GM23338 (cell line): Measurements from ENCODE around the gene RAP1GAP. TPM values are rescaled to one million over a fixed set of nuclear protein-coding genes. Genes with fewer than 3 reads are reported as not detected.

Experiments used
- ATAC-seq: fragments of 200-7000 bp; cut with Tn5 transposase; 3 replicates; pipeline ENCODE4 v1.9.1; 2020
- DNase-seq: peaks from one replicate; pipeline ENCODE4 v3.0.0-alpha.2; 2015; ENCODE audit warnings: low spot score
- H2AFZ ChIP-seq: fragments of 200-600 bp; sonication (generic); 2 replicates; pipeline ENCODE4 v1.8.0; 2016; ENCODE audit warnings: antibody characterized with exemption, mild to moderate bottlenecking, moderate library complexity
- H3F3A ChIP-seq: fragments of 200-600 bp; sonication (generic); replicated peaks from 2 replicates; pipeline ENCODE4 v1.8.0; 2017; ENCODE audit warnings: antibody characterized with exemption, mixed run types, low read depth
- H3K27ac ChIP-seq: fragments of 200-600 bp; sonication (generic); 2 replicates; pipeline ENCODE4 v1.6.1; 2016; ENCODE audit warnings: low read depth
- H3K27me3 ChIP-seq: fragments of 200-600 bp; sonication (generic); 2 replicates; pipeline ENCODE4 v1.8.0; 2016; ENCODE audit warnings: mild to moderate bottlenecking, mixed run types, moderate library complexity; ENCODE audit not compliant: insufficient read depth
- H3K36me3 ChIP-seq: fragments of 200-600 bp; sonication (generic); 2 replicates; pipeline ENCODE4 v1.8.0; 2016; ENCODE audit warnings: mild to moderate bottlenecking; ENCODE audit not compliant: insufficient read depth
- H3K4me1 ChIP-seq: fragments of 200-600 bp; sonication (generic); 2 replicates; pipeline ENCODE4 v1.8.0; 2016; ENCODE audit warnings: mild to moderate bottlenecking, moderate library complexity; ENCODE audit not compliant: insufficient read depth
- H3K4me2 ChIP-seq: fragments of 200-600 bp; sonication (generic); 2 replicates; pipeline ENCODE4 v1.7.1; 2017; ENCODE audit warnings: mixed run types
- H3K4me3 ChIP-seq: fragments of 200-600 bp; sonication (generic); 2 replicates; pipeline ENCODE4 v1.6.1; 2016; ENCODE audit warnings: mixed run types
- H3K79me2 ChIP-seq: fragments of 200-600 bp; sonication (generic); replicated peaks from 2 replicates; pipeline ENCODE4 v1.8.0; 2017; ENCODE audit warnings: mild to moderate bottlenecking; ENCODE audit not compliant: insufficient read depth
- H3K9me2 ChIP-seq: fragments of 200-600 bp; sonication (generic); 2 replicates; pipeline ENCODE4 v1.8.0; 2017; ENCODE audit not compliant: insufficient read depth
- H4K20me1 ChIP-seq: fragments of 200-600 bp; sonication (generic); replicated peaks from 2 replicates; pipeline ENCODE4 v1.8.0; 2017; ENCODE audit warnings: mild to moderate bottlenecking; ENCODE audit not compliant: insufficient read depth
- H3K27ac Mint-ChIP-seq: 2 replicates; pipeline ENCODE4 v1.8.0; 2020; ENCODE audit warnings: inconsistent platforms, mild to moderate bottlenecking, moderate library complexity, mixed read lengths
- H3K27me3 Mint-ChIP-seq: 3 replicates; pipeline ENCODE4 v1.8.0; 2022; ENCODE audit warnings: low read depth, mild to moderate bottlenecking, moderate library complexity, mixed read lengths, inconsistent platforms; ENCODE audit not compliant: insufficient read depth, poor library complexity
- H3K36me3 Mint-ChIP-seq: 3 replicates; pipeline ENCODE4 v1.8.0; 2021; ENCODE audit warnings: low read depth, mild to moderate bottlenecking, inconsistent platforms, moderate library complexity, mixed read lengths
- H3K4me1 Mint-ChIP-seq: 3 replicates; pipeline ENCODE4 v1.8.0; 2020; ENCODE audit warnings: mild to moderate bottlenecking, inconsistent platforms, mixed read lengths
- H3K4me3 Mint-ChIP-seq: 3 replicates; pipeline ENCODE4 v1.8.0; 2021; ENCODE audit warnings: moderate library complexity, mild to moderate bottlenecking, inconsistent platforms, mixed read lengths
- H3K9me3 Mint-ChIP-seq: 3 replicates; pipeline ENCODE4 v1.8.0; 2020; ENCODE audit warnings: moderate library complexity, mild to moderate bottlenecking, inconsistent platforms, mixed read lengths
- CREB1 ChIP-seq: fragments of 250-450 bp; sonication (Bioruptor Pico); IDR thresholded peaks from 2 replicates; pipeline ENCODE4 v1.5.0; 2020; ENCODE audit warnings: low read depth, mild to moderate bottlenecking, moderate library complexity
- EZH2 ChIP-seq: fragments of 200-600 bp; sonication (generic); IDR thresholded peaks from one replicate; pipeline ENCODE4 v1.8.0; 2017; ENCODE audit warnings: antibody characterized with exemption, mild to moderate bottlenecking, low read depth; ENCODE audit not compliant: unreplicated experiment
- EZH2phosphoT487 ChIP-seq: fragments of 200-600 bp; sonication (generic); IDR thresholded peaks from one replicate; pipeline ENCODE4 v1.8.1; 2018; ENCODE audit warnings: antibody characterized with exemption; ENCODE audit not compliant: unreplicated experiment
- JUNB ChIP-seq: IDR thresholded peaks from one replicate; pipeline ENCODE4 v1.6.1; 2016; ENCODE audit warnings: antibody characterized with exemption; ENCODE audit not compliant: unreplicated experiment
- NANOG ChIP-seq: IDR thresholded peaks from 2 replicates; pipeline ENCODE4 v1.6.1; 2016; ENCODE audit warnings: antibody characterized with exemption, borderline replicate concordance
- POLR2AphosphoS5 ChIP-seq: IDR thresholded peaks from 2 replicates; pipeline ENCODE4 v1.6.1; 2016; ENCODE audit warnings: antibody characterized with exemption, low read depth
- STAT1 ChIP-seq: IDR thresholded peaks from one replicate; pipeline ENCODE4 v1.6.1; 2016; ENCODE audit warnings: antibody characterized with exemption; ENCODE audit not compliant: unreplicated experiment
- ZNF114 ChIP-seq: fragments of 250-450 bp; sonication (Bioruptor Pico); IDR thresholded peaks from 2 replicates; pipeline ENCODE4 v1.5.0; 2020; ENCODE audit warnings: mild to moderate bottlenecking, moderate library complexity
- ZNF331 ChIP-seq: fragments of 250-450 bp; sonication (Bioruptor Pico); IDR thresholded peaks from 2 replicates; pipeline ENCODE4 v1.5.0; 2020; ENCODE audit warnings: low read depth, mild to moderate bottlenecking, moderate library complexity
- polyA plus RNA-seq: library from polyadenylated mRNA; unstranded; fragments of >200 nt; fragmentation: Nextera tagmentation; extraction: Ambion mirVana; gene quantifications from 2 replicates; pipeline ENCODE4 v1.2.1, GENCODE V29; 2016
- total RNA-seq: library from RNA; depleted of rRNA; stranded (reverse); fragments of >200 nt; shearing (Covaris generic); gene quantifications from 2 replicates; pipeline ENCODE4 v1.2.3, GENCODE V29; 2014
- TF ChIP-seq, protein P1 (sequence below): fragments of 250-450 bp; sonication (Bioruptor Pico); IDR thresholded peaks from 2 replicates; pipeline ENCODE4 v1.5.0; 2020; ENCODE audit warnings: mild to moderate bottlenecking, moderate library complexity
- TF ChIP-seq, protein P2 (sequence below): IDR thresholded peaks from 2 replicates; pipeline ENCODE4 v1.6.1; 2016; ENCODE audit warnings: antibody characterized with exemption
- TF ChIP-seq, protein P3 (sequence below): IDR thresholded peaks from one replicate; pipeline ENCODE4 v1.6.1; 2018; ENCODE audit warnings: antibody characterized with exemption; ENCODE audit not compliant: unreplicated experiment
- TF ChIP-seq, protein P4 (sequence below), 2 experiments: fragments of 200-600 bp in 1 of 2; sonication (generic) in 1 of 2; conservative IDR thresholded peaks; 2 replicates each; pipeline versions ENCODE4 v1.5.1 to v1.6.1; 2016 to 2017; ENCODE audit warnings: antibody characterized with exemption in 2 of 2, low read depth in 2 of 2, mild to moderate bottlenecking in 2 of 2, moderate library complexity in 1 of 2

RAP1GAP gene
- total and polyA plus RNA-seq, 2 experiments from 2014 or later = 4.3 to 6.6 TPM

DNA sequence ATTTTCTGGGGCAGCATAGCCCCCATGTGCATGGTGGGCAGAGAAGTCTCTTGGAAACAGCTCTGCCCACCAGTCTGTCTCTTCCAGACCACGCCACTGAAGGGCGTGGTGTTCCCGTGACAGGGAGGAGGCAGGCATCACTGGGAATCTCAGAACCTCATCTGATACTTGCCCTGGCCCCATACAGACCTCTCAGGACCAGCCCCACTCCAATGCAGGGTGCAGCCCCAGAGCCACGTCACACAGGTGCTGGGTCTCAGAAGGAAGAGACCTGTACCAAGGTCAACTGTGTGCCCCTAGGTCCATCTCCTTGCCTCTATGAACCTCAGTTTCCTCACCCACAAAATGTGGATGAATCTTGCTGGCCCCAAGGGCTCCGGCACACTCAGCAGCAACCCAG is 7.3 kb downstream of the RAP1GAP start:
- H3K27me3 Mint-ChIP-seq = peaks cover 20% of the 10 kb centered on the region
- no peak for ATAC-seq

More for the DNA sequence above, 7.3 kb downstream of the RAP1GAP start:
- no peak overlapping the region for H2AFZ ChIP-seq
- H4K20me1 ChIP-seq = no peaks in the 10 kb centered on the region
- H3K27ac ChIP-seq = no peak overlapping the region
- no peaks in the 10 kb centered on the region for H3K36me3 Mint-ChIP-seq
- 0 out of 2 replicates have a peak, but pooled peaks cover 4% of the 10 kb centered on the region for H3F3A ChIP-seq
- no peaks in the 10 kb centered on the region for H3K36me3 ChIP-seq
- H3K4me1 ChIP-seq = no peaks in the 10 kb centered on the region; the same call in 1 of the 2 replicates
- H3K27ac Mint-ChIP-seq = no peak overlapping the region
- no peak for DNase-seq
- H3K79me2 ChIP-seq = no peaks in the 10 kb centered on the region
- H3K9me3 Mint-ChIP-seq = no peaks in the 10 kb centered on the region
- no peaks in the 10 kb centered on the region for H3K9me2 ChIP-seq
- H3K4me1 Mint-ChIP-seq = peaks cover 19% of the 10 kb centered on the region
- H3K4me2 ChIP-seq = no peak overlapping the region
- no peak overlapping the region for H3K4me3 Mint-ChIP-seq
- peaks cover 15% of the 10 kb centered on the region for H3K27me3 ChIP-seq
- no peak overlapping the region for H3K4me3 ChIP-seq
- TF ChIP-seq ZNF331 (CRISPR knock-in tag) (no peak), EZH2 (no peak), STAT1 (no peak), NANOG (no peak), EZH2phosphoT487 (no peak), POLR2AphosphoS5 (no peak), CREB1 (CRISPR knock-in tag) (no peak), ZNF114 (CRISPR knock-in tag) (no peak), JUNB (no peak)
- TF ChIP-seq, protein P1, sequence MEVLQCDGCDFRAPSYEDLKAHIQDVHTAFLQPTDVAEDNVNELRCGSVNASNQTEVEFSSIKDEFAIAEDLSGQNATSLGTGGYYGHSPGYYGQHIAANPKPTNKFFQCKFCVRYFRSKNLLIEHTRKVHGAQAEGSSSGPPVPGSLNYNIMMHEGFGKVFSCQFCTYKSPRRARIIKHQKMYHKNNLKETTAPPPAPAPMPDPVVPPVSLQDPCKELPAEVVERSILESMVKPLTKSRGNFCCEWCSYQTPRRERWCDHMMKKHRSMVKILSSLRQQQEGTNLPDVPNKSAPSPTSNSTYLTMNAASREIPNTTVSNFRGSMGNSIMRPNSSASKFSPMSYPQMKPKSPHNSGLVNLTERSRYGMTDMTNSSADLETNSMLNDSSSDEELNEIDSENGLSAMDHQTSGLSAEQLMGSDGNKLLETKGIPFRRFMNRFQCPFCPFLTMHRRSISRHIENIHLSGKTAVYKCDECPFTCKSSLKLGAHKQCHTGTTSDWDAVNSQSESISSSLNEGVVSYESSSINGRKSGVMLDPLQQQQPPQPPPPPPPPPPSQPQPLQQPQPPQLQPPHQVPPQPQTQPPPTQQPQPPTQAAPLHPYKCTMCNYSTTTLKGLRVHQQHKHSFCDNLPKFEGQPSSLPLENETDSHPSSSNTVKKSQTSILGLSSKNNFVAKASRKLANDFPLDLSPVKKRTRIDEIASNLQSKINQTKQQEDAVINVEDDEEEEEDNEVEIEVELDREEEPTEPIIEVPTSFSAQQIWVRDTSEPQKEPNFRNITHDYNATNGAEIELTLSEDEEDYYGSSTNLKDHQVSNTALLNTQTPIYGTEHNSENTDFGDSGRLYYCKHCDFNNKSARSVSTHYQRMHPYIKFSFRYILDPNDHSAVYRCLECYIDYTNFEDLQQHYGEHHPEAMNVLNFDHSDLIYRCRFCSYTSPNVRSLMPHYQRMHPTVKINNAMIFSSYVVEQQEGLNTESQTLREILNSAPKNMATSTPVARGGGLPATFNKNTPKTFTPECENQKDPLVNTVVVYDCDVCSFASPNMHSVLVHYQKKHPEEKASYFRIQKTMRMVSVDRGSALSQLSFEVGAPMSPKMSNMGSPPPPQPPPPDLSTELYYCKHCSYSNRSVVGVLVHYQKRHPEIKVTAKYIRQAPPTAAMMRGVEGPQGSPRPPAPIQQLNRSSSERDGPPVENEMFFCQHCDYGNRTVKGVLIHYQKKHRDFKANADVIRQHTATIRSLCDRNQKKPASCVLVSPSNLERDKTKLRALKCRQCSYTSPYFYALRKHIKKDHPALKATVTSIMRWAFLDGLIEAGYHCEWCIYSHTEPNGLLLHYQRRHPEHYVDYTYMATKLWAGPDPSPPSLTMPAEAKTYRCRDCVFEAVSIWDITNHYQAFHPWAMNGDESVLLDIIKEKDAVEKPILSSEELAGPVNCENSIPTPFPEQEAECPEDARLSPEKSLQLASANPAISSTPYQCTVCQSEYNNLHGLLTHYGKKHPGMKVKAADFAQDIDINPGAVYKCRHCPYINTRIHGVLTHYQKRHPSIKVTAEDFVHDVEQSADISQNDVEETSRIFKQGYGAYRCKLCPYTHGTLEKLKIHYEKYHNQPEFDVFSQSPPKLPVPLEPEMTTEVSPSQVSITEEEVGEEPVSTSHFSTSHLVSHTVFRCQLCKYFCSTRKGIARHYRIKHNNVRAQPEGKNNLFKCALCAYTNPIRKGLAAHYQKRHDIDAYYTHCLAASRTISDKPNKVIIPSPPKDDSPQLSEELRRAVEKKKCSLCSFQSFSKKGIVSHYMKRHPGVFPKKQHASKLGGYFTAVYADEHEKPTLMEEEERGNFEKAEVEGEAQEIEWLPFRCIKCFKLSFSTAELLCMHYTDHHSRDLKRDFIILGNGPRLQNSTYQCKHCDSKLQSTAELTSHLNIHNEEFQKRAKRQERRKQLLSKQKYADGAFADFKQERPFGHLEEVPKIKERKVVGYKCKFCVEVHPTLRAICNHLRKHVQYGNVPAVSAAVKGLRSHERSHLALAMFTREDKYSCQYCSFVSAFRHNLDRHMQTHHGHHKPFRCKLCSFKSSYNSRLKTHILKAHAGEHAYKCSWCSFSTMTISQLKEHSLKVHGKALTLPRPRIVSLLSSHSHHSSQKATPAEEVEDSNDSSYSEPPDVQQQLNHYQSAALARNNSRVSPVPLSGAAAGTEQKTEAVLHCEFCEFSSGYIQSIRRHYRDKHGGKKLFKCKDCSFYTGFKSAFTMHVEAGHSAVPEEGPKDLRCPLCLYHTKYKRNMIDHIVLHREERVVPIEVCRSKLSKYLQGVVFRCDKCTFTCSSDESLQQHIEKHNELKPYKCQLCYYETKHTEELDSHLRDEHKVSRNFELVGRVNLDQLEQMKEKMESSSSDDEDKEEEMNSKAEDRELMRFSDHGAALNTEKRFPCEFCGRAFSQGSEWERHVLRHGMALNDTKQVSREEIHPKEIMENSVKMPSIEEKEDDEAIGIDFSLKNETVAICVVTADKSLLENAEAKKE (CRISPR knock-in tag) = no peak
- TF ChIP-seq, protein P2, sequence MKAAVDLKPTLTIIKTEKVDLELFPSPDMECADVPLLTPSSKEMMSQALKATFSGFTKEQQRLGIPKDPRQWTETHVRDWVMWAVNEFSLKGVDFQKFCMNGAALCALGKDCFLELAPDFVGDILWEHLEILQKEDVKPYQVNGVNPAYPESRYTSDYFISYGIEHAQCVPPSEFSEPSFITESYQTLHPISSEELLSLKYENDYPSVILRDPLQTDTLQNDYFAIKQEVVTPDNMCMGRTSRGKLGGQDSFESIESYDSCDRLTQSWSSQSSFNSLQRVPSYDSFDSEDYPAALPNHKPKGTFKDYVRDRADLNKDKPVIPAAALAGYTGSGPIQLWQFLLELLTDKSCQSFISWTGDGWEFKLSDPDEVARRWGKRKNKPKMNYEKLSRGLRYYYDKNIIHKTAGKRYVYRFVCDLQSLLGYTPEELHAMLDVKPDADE = no peak
- TF ChIP-seq, protein P3, sequence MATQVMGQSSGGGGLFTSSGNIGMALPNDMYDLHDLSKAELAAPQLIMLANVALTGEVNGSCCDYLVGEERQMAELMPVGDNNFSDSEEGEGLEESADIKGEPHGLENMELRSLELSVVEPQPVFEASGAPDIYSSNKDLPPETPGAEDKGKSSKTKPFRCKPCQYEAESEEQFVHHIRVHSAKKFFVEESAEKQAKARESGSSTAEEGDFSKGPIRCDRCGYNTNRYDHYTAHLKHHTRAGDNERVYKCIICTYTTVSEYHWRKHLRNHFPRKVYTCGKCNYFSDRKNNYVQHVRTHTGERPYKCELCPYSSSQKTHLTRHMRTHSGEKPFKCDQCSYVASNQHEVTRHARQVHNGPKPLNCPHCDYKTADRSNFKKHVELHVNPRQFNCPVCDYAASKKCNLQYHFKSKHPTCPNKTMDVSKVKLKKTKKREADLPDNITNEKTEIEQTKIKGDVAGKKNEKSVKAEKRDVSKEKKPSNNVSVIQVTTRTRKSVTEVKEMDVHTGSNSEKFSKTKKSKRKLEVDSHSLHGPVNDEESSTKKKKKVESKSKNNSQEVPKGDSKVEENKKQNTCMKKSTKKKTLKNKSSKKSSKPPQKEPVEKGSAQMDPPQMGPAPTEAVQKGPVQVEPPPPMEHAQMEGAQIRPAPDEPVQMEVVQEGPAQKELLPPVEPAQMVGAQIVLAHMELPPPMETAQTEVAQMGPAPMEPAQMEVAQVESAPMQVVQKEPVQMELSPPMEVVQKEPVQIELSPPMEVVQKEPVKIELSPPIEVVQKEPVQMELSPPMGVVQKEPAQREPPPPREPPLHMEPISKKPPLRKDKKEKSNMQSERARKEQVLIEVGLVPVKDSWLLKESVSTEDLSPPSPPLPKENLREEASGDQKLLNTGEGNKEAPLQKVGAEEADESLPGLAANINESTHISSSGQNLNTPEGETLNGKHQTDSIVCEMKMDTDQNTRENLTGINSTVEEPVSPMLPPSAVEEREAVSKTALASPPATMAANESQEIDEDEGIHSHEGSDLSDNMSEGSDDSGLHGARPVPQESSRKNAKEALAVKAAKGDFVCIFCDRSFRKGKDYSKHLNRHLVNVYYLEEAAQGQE = no peak
- TF ChIP-seq, protein P4, sequence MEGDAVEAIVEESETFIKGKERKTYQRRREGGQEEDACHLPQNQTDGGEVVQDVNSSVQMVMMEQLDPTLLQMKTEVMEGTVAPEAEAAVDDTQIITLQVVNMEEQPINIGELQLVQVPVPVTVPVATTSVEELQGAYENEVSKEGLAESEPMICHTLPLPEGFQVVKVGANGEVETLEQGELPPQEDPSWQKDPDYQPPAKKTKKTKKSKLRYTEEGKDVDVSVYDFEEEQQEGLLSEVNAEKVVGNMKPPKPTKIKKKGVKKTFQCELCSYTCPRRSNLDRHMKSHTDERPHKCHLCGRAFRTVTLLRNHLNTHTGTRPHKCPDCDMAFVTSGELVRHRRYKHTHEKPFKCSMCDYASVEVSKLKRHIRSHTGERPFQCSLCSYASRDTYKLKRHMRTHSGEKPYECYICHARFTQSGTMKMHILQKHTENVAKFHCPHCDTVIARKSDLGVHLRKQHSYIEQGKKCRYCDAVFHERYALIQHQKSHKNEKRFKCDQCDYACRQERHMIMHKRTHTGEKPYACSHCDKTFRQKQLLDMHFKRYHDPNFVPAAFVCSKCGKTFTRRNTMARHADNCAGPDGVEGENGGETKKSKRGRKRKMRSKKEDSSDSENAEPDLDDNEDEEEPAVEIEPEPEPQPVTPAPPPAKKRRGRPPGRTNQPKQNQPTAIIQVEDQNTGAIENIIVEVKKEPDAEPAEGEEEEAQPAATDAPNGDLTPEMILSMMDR (conservative IDR thresholded peaks at IDR 0.05; ENCODE audit: low read depth in 2 of 2) = no peak
